ENCODE data around the gene SPINK4. TPM values are rescaled to one million over a fixed set of nuclear protein-coding genes. Genes with fewer than 3 reads are reported as not detected.

SPINK4 gene
- total RNA-seq, 2 donors from 2014 or later, result not detected

DNA sequence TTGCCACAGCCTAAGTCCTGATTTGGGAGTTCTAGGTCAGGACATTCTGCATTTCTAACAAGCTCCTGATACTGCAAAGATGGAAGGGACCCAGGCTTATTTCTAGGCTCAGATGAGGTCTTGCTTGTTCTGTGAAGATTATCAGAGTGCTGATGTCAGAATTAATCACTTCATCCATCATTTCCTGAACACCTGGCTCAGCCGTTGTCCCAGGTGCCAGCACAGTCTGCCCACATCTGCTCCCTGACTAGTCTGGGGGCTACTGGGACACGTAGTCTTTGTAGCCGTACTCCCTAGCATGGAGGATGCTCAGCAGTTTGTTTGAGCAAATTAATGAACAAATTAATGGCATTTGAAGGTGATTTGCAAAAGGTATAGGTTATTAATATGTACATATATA lies 17.9 kb upstream of the SPINK4 start:
- H3K4me3 ChIP-seq, result no peak overlapping the region
- intact Hi-C loops (cut with DNase I), result loop anchor here (5.0 kb wide), 1 partner anchor 140 kb away; no protein-coding TSS in a partner anchor
- H3K27ac ChIP-seq, result no peak overlapping the region
- peaks cover 4% of the 10 kb centered on the region for H3K4me1 ChIP-seq
- TF ChIP-seq POLR2A (IDR thresholded peaks at IDR 0.05), result no peak
- TF ChIP-seq, protein P1, sequence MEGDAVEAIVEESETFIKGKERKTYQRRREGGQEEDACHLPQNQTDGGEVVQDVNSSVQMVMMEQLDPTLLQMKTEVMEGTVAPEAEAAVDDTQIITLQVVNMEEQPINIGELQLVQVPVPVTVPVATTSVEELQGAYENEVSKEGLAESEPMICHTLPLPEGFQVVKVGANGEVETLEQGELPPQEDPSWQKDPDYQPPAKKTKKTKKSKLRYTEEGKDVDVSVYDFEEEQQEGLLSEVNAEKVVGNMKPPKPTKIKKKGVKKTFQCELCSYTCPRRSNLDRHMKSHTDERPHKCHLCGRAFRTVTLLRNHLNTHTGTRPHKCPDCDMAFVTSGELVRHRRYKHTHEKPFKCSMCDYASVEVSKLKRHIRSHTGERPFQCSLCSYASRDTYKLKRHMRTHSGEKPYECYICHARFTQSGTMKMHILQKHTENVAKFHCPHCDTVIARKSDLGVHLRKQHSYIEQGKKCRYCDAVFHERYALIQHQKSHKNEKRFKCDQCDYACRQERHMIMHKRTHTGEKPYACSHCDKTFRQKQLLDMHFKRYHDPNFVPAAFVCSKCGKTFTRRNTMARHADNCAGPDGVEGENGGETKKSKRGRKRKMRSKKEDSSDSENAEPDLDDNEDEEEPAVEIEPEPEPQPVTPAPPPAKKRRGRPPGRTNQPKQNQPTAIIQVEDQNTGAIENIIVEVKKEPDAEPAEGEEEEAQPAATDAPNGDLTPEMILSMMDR (IDR thresholded peaks at IDR 0.05), result no peak
- DNase-seq (no peak), ATAC-seq (no peak)
- WGBS, 2 donors, result 55 to 56% methylated on average over 3 of the region's 3 CpGs
- H3K36me3 ChIP-seq (replicated peaks in 1 of 2; ENCODE audit: insufficient read depth in 1 of 2, low read depth in 2 of 2), result no peaks in the 10 kb centered on the region
- H3K9me3 ChIP-seq, result no peaks in the 10 kb centered on the region
- no peaks in the 10 kb centered on the region for H3K27me3 ChIP-seq

DNA sequence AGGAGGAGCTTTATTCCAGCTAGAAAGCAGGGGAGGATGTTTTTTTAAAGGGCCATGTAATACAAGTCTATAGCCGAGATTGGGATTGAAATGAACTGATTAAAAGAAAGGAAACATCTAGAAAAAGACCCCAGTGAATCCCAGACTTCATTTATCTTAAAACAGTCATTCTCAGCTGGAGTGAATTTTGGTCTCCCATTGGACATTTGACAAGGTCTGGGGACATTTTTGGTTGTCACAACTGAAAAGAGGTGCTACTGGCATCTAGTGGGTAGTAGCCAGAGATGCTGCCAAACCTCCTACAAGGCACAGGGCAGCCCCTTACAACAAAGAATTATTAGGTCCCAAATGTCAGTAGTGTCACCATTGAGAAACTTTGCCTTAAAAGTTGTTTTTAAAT lies 16.3 kb upstream of the SPINK4 start:
- intact Hi-C loops (cut with DNase I), result loop anchor here (5.0 kb wide), 1 partner anchor 141 kb away; no protein-coding TSS in a partner anchor
- DNase-seq (no peak), ATAC-seq (no peak)
- Histone ChIP-seq H3K9me3 (no peaks in the 10 kb centered on the region), H3K36me3 (replicated peaks in 1 of 2; ENCODE audit: insufficient read depth in 1 of 2, low read depth in 2 of 2) (no peaks in the 10 kb centered on the region), H3K27ac (no peak overlapping the region), H3K4me3 (no peak overlapping the region), H3K4me1 (peaks cover 4% of the 10 kb centered on the region), H3K27me3 (no peaks in the 10 kb centered on the region)
- WGBS, 2 donors, result 42 to 43% methylated on average over 1 of the region's 1 CpG
- no peak for TF ChIP-seq POLR2A (IDR thresholded peaks at IDR 0.05)
- TF ChIP-seq, protein P1 (IDR thresholded peaks at IDR 0.05), result no peak

DNA sequence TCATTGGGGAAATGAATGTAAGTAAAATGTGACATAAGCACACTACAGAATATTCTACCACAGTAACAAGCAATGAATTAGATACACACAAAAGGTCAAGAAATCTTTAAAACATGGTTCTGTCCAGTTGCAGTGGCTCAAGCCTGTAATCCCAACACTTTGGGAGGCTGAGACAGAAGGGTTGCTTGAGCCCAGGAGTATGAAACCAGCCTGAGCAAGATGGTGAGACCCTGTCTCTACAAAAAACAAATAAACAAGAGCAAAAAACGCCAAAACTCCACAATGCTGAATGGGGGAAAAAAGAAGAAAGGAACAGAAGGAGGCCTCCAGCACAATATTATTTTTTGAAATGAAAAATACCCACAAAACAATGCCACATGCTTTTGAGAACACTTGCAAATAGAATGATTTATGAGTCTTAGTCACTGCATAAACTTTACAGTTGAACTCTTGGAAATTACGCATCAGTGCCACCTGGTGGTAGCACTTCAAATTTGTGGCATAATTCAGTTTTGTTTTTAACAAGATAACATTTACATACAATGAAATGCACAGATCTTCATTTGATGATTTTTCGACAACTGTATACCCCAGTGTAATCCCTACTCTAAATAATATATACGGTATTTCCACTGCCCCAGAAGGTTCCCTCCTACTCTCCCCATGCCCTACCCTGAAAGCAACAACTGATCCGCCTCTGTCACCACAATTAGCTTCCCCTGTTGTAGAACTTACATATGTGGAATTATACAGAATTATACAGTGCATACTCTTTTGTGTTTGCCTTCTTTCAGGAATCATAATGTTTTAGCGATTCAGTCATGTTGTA lies 14.4 kb upstream of the SPINK4 start:
- intact Hi-C loops (cut with DNase I), result no loop called here
- Histone ChIP-seq H3K4me3 (no peak overlapping the region), H3K36me3 (replicated peaks in 1 of 2; ENCODE audit: insufficient read depth in 1 of 2, low read depth in 2 of 2) (no peaks in the 10 kb centered on the region), H3K9me3 (no peaks in the 10 kb centered on the region), H3K4me1 (peaks cover 10% of the 10 kb centered on the region), H3K27ac (no peak overlapping the region), H3K27me3 (no peaks in the 10 kb centered on the region)
- DNase-seq, result peak; percentile 62 to 78 (median 72)
- TF ChIP-seq POLR2A (IDR thresholded peaks at IDR 0.05), result no peak
- TF ChIP-seq, protein P1 (IDR thresholded peaks at IDR 0.05), result peak; percentile 54 to 93 (median 82)
- peak; percentile 70 for ATAC-seq
- WGBS, 2 donors, result 18 to 23% methylated on average over 6 of the region's 6 CpGs

DNA sequence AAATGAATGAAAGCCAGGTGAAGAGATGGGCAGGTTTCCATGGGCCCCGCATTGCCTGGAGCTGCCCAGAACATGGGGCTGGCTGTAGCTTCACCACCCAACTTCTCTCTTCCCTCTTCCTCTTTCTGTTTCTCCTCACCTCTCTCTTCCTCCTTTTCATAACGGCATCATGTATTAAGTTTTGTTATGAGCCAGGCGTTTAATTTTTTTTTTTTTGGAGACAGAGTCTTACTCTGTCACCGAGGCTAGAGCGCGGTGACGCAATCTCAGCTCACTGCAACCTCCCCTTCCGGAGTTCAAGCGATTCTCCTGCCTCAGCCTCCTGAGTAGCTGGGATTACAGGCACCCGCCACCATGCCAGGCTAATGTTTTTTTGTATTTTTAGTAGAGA lies 13.0 kb upstream of the SPINK4 start:
- H3K4me1 ChIP-seq, result peaks cover 10% of the 10 kb centered on the region
- WGBS, 2 donors, result 57 to 85% methylated on average over 10 of the region's 10 CpGs
- peak overlapping the region in 1 of 4 donors; percentile 39 for H3K27ac ChIP-seq
- H3K9me3 ChIP-seq, result no peaks in the 10 kb centered on the region
- peak in 1 of 4 donors; percentile 64 for DNase-seq
- ATAC-seq, result no peak
- H3K27me3 ChIP-seq, result no peaks in the 10 kb centered on the region
- intact Hi-C loops (cut with DNase I), result no loop called here
- H3K36me3 ChIP-seq (replicated peaks in 1 of 2; ENCODE audit: insufficient read depth in 1 of 2, low read depth in 2 of 2), result no peaks in the 10 kb centered on the region
- no peak overlapping the region for H3K4me3 ChIP-seq
- TF ChIP-seq, protein P1 (IDR thresholded peaks at IDR 0.05), result no peak
- TF ChIP-seq POLR2A (IDR thresholded peaks at IDR 0.05), result no peak
